Kidney (tissue), 14 donors: ENCODE measurements around the gene KREMEN1. TPM values are rescaled to one million over a fixed set of nuclear protein-coding genes. Genes with fewer than 3 reads are reported as not detected.

ENCODE experiments used
- DNase-seq, 5 donors: peaks; one replicate each; pipeline ENCODE4 v3.0.0-alpha.2; 2013 to 2020
- FAIRE-seq: peaks from 2 replicates; lab custom pipeline; 2012; peaks lifted over from hg19 to GRCh38; lab: Jason Lieb, UNC
- H3K27ac ChIP-seq, 2 donors: one replicate each; pipeline ENCODE4 v1.7.0; 2013; ENCODE audit warnings: low read depth in 2 of 2, low read length in 2 of 2, inconsistent platforms in 1 of 2
- H3K27me3 ChIP-seq: one replicate; pipeline ENCODE4 v1.7.1; 2013; ENCODE audit warnings: low read length, inconsistent platforms; ENCODE audit not compliant: control insufficient read depth, insufficient read depth
- H3K36me3 ChIP-seq, 3 donors: one replicate each; pipeline versions ENCODE4 v1.7.0 to v1.7.1; 2013; ENCODE audit warnings: low read length in 3 of 3, control low read depth in 1 of 3, inconsistent platforms in 1 of 3; ENCODE audit not compliant: insufficient read depth in 3 of 3, control insufficient read depth in 2 of 3
- H3K4me1 ChIP-seq, 3 donors: one replicate each; pipeline versions ENCODE4 v1.7.0 to v1.7.1; 2013; ENCODE audit warnings: low read length in 3 of 3, inconsistent platforms in 1 of 3, low read depth in 1 of 3; ENCODE audit not compliant: control insufficient read depth in 2 of 3, insufficient read depth in 2 of 3
- H3K4me3 ChIP-seq, 3 donors: one replicate each; pipeline versions ENCODE4 v1.7.0 to v1.8.1; 2013; ENCODE audit warnings: low read length in 3 of 3, control low read depth in 1 of 3, inconsistent platforms in 1 of 3
- H3K9ac ChIP-seq, 3 donors: one replicate each; pipeline versions ENCODE4 v1.7.0 to v1.7.1; 2013; ENCODE audit warnings: low read length in 3 of 3, control low read depth in 1 of 3, inconsistent platforms in 1 of 3
- H3K9me3 ChIP-seq, 3 donors: one replicate each; pipeline versions ENCODE4 v1.7.0 to v1.7.1; 2013; ENCODE audit warnings: low read length in 3 of 3, control low read depth in 1 of 3, inconsistent platforms in 1 of 3; ENCODE audit not compliant: control insufficient read depth in 2 of 3, insufficient read depth in 1 of 3
- CTCF ChIP-seq: IDR thresholded peaks from 3 replicates; pipeline ENCODE4 v1.5.1; 2012; ENCODE audit warnings: mild to moderate bottlenecking, moderate library complexity, borderline replicate concordance; ENCODE audit not compliant: insufficient read depth; ENCODE audit errors: extremely low read depth
- intact Hi-C: fragments of 100-400 bp; cut with DNase I; formaldehyde crosslinking; loops from one replicate; pipeline ENCODE4 v1.11.1; 2022
- polyA plus RNA-seq: library from polyadenylated mRNA; stranded (reverse); fragments of 350-450 nt; fragmentation: Illumina TruSeq; extraction: RNeasy Lipid Tissue Mini Kit (QIAGEN cat#74804); gene quantifications from one replicate; pipeline ENCODE4 v1.2.3, GENCODE V29; 2014; ENCODE audit warnings: low read depth, low replicate concordance; ENCODE audit not compliant: insufficient read depth
- total RNA-seq: library from RNA; stranded (reverse); fragmentation: NEBNext Ultra II Directional; extraction: Animal tissue kit (Norgen Biotek cat#: 25700); gene quantifications from one replicate; pipeline ENCODE4 v1.2.1, GENCODE V29; 2021
- donor health status: control.
- donor health status: control.
- donor health status: control.
- donor health status: control.
- donor health status: control.
- donor health status: DM: yes; HTN: yes; CAD: no.
- donor health status: Normal renal cell carcinoma (clear cell type).

KREMEN1 gene
- total and polyA plus RNA-seq, 2 donors from 2014 or later = 9.3 to 16.2 TPM

- FAIRE-seq = no peak
- no peaks in the 10 kb centered on the region for H3K9me3 ChIP-seq
- intact Hi-C loops = no loop called here
These were observed 141.4 kb downstream of the KREMEN1 start for GRCh38 chr22:29214232-29214631.

GRCh38 chr22:29215012-29215860 lies 142.4 kb downstream of the KREMEN1 start:
- Histone ChIP-seq H3K9ac (no peak overlapping the region), H3K27ac (no peak overlapping the region), H3K4me1 (peaks cover 0 to 6% (median 5%) of the 10 kb centered on the region in 3 donors), H3K9me3 (no peaks in the 10 kb centered on the region), H3K27me3 (no peaks in the 10 kb centered on the region), H3K4me3 (no peak overlapping the region), H3K36me3 (peaks cover 0 to 6% (median 0%) of the 10 kb centered on the region in 3 donors)
- DNase-seq (peak in 2 of 5 donors; percentile 26 to 58), FAIRE-seq (no peak)
- TF ChIP-seq CTCF = no peak
- intact Hi-C loops = no loop called here

More at GRCh38 chr22:29214232-29214631, 141.4 kb downstream of the KREMEN1 start:
- peaks cover 0 to 6% (median 0%) of the 10 kb centered on the region in 3 donors for H3K36me3 ChIP-seq
- no peaks in the 10 kb centered on the region for H3K27me3 ChIP-seq
- H3K9ac ChIP-seq = no peak overlapping the region
- H3K4me3 ChIP-seq = no peak overlapping the region
- TF ChIP-seq CTCF = no peak
- H3K4me1 ChIP-seq = peaks cover 0 to 11% (median 5%) of the 10 kb centered on the region in 3 donors
- no peak overlapping the region for H3K27ac ChIP-seq
- peak in 1 of 5 donors; percentile 53 for DNase-seq

GRCh38 chr22:29216011-29216872 lies 143.4 kb downstream of the KREMEN1 start:
- Histone ChIP-seq H3K9me3 (no peaks in the 10 kb centered on the region), H3K4me1 (peaks cover 0 to 2% (median 2%) of the 10 kb centered on the region in 3 donors), H3K27ac (no peak overlapping the region), H3K4me3 (no peak overlapping the region), H3K36me3 (peaks cover 0 to 2% (median 0%) of the 10 kb centered on the region in 3 donors), H3K9ac (no peak overlapping the region), H3K27me3 (no peaks in the 10 kb centered on the region)
- TF ChIP-seq CTCF = no peak
- FAIRE-seq = no peak
- intact Hi-C loops = no loop called here
- peak in 2 of 5 donors; percentile 6 to 51 for DNase-seq
